Epithelial cell of esophagus (primary cell): ENCODE measurements around the gene B3GNT8.
"Not testable (repeated sequence)": the region's sequence is repeated elsewhere in the genome, so short reads cannot be mapped to it uniquely, and the experiment has no call there.

Experiments
- DNase-seq: peaks from one replicate; pipeline ENCODE4 v3.0.0; 2010; ENCODE audit warnings: low read depth
- H3K4me3 ChIP-seq: 2 replicates; pipeline ENCODE4 v1.5.1; 2011; ENCODE audit warnings: mild to moderate bottlenecking, low read length, control low read depth
- TF ChIP-seq, protein P1 (sequence below): IDR thresholded peaks from 2 replicates; pipeline ENCODE4 v1.5.1; 2011; ENCODE audit warnings: low read depth, mild to moderate bottlenecking, low read length, control low read depth, inconsistent platforms; ENCODE audit not compliant: insufficient read depth; ENCODE audit errors: missing control alignments

The B3GNT8 gene

DNA sequence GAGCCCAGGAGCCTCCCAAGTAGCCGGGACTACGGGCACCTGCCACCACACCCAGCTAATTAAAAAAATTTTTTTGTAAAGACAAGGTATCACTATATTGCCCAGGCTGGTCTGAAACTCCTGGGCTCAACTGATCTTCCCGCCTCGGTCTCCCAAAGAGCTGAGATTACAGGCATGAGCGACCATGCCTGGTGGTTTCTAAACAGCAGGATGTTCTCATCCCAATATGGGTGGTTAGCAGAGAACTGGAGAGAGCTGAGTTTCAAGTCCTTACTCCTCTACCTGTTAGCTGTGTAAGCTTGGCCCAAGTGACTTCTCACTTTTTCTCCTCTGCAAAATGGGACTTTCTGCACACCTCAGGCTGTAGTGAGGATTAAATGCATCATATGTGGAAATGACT, 42.8 kb downstream of the B3GNT8 start:
- no peak for DNase-seq
- TF ChIP-seq, protein P1, sequence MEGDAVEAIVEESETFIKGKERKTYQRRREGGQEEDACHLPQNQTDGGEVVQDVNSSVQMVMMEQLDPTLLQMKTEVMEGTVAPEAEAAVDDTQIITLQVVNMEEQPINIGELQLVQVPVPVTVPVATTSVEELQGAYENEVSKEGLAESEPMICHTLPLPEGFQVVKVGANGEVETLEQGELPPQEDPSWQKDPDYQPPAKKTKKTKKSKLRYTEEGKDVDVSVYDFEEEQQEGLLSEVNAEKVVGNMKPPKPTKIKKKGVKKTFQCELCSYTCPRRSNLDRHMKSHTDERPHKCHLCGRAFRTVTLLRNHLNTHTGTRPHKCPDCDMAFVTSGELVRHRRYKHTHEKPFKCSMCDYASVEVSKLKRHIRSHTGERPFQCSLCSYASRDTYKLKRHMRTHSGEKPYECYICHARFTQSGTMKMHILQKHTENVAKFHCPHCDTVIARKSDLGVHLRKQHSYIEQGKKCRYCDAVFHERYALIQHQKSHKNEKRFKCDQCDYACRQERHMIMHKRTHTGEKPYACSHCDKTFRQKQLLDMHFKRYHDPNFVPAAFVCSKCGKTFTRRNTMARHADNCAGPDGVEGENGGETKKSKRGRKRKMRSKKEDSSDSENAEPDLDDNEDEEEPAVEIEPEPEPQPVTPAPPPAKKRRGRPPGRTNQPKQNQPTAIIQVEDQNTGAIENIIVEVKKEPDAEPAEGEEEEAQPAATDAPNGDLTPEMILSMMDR, result no peak
- H3K4me3 ChIP-seq, result no peak overlapping the region

DNA sequence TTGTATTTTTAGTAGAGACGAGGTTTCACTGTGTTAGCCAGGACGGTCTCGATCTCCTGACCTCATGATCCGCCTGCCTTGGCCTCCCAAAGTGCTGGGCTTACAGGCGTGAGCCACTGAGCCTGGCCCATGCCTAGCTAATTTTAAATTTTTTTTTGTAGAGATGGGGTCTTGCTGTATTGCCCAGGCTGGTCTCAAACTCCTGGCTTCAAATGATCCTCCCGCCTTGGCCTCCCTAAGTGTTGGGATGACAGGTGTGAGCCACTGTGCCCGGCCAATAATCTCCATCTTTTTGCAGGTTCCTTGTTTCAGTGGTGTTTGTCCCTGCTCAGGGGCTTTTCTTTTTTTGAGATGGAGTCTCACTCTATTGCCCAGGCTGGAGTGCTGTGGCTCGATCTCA, 45.6 kb downstream of the B3GNT8 start:
- DNase-seq, H3K4me3 ChIP-seq: not testable (repeated sequence)

DNA sequence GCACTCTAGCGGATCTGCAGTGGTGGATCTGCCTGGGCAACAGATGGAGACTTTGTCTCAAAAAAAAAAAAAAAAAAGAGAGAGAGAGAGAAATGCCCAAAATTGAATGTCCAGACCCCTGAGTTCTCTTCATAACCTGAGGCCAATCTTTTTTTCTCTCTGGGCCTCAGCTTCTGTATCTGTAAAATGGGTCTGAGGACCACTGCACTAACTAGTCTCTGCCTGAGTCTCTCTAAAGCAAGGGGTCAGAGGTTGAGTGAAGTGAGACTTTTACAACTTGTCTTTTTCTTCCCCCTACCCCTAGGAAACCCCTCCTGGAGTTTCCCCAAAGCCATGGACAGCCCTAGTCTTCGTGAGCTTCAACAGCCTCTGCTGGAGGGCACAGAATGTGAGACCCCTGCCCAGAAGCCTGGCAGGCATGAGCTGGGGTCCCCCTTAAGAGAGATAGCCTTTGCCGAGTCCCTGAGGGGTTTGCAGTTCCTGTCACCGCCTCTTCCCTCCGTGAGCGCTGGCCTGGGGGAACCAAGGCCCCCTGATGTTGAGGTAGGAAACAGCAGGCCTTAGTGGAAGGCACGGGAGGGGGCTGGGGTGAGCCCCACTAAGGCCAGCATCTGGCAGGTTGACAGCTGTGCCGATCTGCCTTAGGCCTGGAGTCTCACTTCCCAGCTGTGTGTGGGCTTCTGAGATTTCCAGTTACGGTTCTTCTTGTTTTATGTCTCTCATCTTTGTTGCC, 49.0 kb downstream of the B3GNT8 start:
- no peak for DNase-seq
- TF ChIP-seq, protein P1, result no peak
- no peak overlapping the region for H3K4me3 ChIP-seq

DNA sequence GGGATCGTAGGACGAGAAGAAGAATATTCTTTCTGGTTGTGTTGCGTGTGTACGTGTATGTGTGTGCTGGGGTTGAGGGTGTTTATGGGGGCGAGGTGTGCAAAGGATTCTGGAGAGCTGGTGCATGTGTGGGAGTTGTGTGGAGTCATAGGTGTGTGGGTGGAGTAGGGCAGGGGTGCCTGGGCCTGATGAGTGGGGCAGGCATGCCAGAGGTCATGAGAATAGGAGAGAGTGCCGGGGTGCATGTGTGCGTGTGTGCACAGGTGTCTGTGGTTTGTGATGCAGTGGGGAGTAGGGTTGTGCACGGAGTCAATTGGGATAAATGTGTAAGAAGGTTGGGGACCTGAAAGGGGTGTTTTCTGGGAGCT, 50.2 kb downstream of the B3GNT8 start:
- H3K4me3 ChIP-seq, result peak overlapping the region; percentile 68
- DNase-seq, result no peak
- TF ChIP-seq, protein P1, result no peak

DNA sequence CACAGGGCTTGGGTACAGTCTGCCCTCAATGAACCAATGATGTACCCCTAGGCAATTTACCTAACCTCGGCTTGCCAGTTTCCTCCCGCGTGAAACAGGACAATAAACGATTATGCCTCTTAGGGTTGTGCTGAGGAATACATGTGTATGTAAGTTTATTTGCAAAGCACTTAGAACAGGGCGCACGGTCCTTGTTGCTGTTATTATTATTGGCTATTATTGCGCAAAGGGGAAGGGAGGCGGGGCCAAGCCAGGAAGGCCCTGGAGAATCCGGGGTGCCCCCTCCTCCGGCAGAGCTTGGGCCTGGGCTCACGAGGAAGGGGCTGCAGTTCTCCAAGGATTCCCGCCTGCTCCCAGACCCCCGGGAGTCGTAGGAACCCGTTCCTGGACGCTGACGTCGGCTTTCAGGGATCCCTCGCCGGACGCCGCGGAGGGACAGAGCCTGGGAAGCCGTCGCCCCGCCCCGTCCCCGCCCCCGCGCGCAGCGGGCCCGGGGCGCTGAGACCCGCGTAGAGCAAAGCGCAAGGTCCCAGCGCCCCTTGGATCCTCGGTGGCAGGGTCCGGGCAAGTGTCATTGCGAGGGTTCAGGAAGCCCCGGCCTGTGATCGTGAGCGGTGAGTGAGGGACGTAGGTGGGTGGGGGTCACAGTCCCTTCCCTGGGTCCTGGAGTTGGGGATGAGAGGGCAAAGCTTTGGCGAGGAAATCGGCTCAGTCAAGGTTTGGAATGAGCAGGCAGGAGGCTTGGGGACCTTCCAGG, 50.8 kb downstream of the B3GNT8 start, which contains the start of gene TMEM91:
Gene TMEM91, plus strand, starts transcription at position 293 of the 757 bp plus-strand sequence. CDS start 1,777 bp downstream, outside the sequence.
- peak within 1 kb of the TSS; percentile 68 for H3K4me3 ChIP-seq
- TF ChIP-seq, protein P1, result no peak
- peak; percentile 53 for DNase-seq
